HG02870 (cell line): ENCODE results near the gene KIF21B.
A peak's percentile ranks its signal among the peaks of the same experiment; 100 is the strongest.

Source experiments
- ATAC-seq: cut with Tn5 transposase; IDR thresholded peaks from one replicate; pipeline ENCODE4 v1.9.1; 2021; ENCODE audit warnings: mild to moderate bottlenecking, moderate library complexity; ENCODE audit not compliant: unreplicated experiment

The KIF21B gene

GRCh38 chr1:201020721-201021629 lies 2.5 kb downstream of the KIF21B start:
- no peak for ATAC-seq

- no peak for ATAC-seq
Measured at GRCh38 chr1:201020040-201020591, 3.4 kb downstream of the KIF21B start.

GRCh38 chr1:201019321-201019977 lies 4.1 kb downstream of the KIF21B start:
- ATAC-seq, result peak; percentile 54

- ATAC-seq, result no peak
Measured at GRCh38 chr1:201017828-201018163, 5.7 kb downstream of the KIF21B start.

GRCh38 chr1:201016943-201017827 lies 6.3 kb downstream of the KIF21B start:
- no peak for ATAC-seq

GRCh38 chr1:201016211-201016651 lies 7.3 kb downstream of the KIF21B start:
- ATAC-seq, result no peak

GRCh38 chr1:201015551-201016091 lies 7.9 kb downstream of the KIF21B start:
- no peak for ATAC-seq

- ATAC-seq, result no peak
Measured at GRCh38 chr1:201014816-201015200, 8.7 kb downstream of the KIF21B start.

- no peak for ATAC-seq
Measured at GRCh38 chr1:201013991-201014815, 9.3 kb downstream of the KIF21B start.

GRCh38 chr1:201013031-201013485 lies 10.5 kb downstream of the KIF21B start:
- ATAC-seq, result no peak

- no peak for ATAC-seq
Measured at GRCh38 chr1:201011616-201012015, 11.9 kb downstream of the KIF21B start.

- no peak for ATAC-seq
Measured at GRCh38 chr1:201009962-201010645, 13.4 kb downstream of the KIF21B start.

- no peak for ATAC-seq
Measured at GRCh38 chr1:201008666-201009360, 14.7 kb downstream of the KIF21B start.

GRCh38 chr1:201007481-201007880 lies 16.0 kb downstream of the KIF21B start:
- ATAC-seq, result no peak

GRCh38 chr1:201006450-201006849 lies 17.1 kb downstream of the KIF21B start:
- no peak for ATAC-seq

GRCh38 chr1:201004732-201005131 lies 18.8 kb downstream of the KIF21B start:
- ATAC-seq, result no peak

GRCh38 chr1:201004154-201004553 lies 19.4 kb downstream of the KIF21B start:
- ATAC-seq, result no peak

- no peak for ATAC-seq
Measured at GRCh38 chr1:201002510-201002909, 21.0 kb downstream of the KIF21B start.

GRCh38 chr1:201001962-201002361 lies 21.6 kb downstream of the KIF21B start:
- no peak for ATAC-seq
